Transverse colon (tissue), 4 donors: ENCODE measurements around the gene WBP1L.

Experiments used
- CTCF ChIP-seq, 5 experiments: fragments of 200-600 bp in 3 of 5; fragments of 450-650 bp in 2 of 5; sonication (generic) in 3 of 5; IDR thresholded peaks; 1 replicate in 2 of 5; 2 replicates in 3 of 5; pipeline ENCODE4 v1.5.1; 2016 to 2017; ENCODE audit warnings: antibody characterized with exemption in 5 of 5, inconsistent platforms in 3 of 5, mild to moderate bottlenecking in 2 of 5, moderate library complexity in 1 of 5
- POLR2AphosphoS5 ChIP-seq, 3 donors: sonication (generic); formaldehyde crosslinking; IDR thresholded peaks; one replicate each; pipeline ENCODE4 v1.6.1; 2016; ENCODE audit warnings: antibody characterized with exemption in 3 of 3

- TF ChIP-seq CTCF (IDR thresholded peaks at IDR 0.05) (no peak), POLR2AphosphoS5 (IDR thresholded peaks at IDR 0.05) (no peak)
These were observed 29.6 kb downstream of the WBP1L start for GRCh38 chr10:102773320-102773719.
